ENCODE results near the gene ENPP6.

Gene ENPP6

DNA sequence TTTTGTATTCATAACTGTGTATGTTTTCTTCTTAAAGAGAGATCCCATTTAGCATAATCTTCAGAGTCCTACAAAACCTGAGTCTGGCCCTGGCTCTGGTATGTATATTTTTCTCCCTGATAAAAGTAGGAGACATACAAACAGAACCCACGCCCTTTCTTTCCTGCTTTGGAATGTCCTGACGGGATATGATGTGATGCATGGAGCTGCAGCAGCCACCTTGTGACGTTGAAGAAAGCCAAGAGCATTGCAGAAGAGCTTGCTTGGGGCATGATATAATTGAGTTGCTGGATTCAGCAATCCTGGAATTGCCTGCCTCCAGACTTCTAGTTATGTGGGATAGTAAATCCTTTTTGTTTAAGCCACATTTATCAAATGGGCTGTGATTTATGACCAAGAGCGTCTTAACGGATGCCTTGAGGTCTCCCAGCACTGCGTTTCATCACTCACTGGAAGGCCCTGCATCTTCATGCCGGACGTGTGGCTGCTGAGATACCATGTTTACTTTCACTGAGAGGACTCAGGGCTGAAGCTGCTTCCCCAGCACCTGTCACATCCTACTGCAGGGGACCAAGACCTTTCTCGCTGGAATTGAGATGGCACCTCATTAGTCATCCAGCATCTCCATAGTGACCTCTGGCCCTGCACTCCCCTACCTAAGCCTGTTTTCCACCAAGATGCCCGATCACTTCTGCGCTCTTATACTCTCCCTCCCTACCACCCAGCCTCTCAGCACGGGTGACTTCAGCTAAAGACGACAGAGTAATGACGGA, 107.0 kb downstream of the ENPP6 start:
- in situ Hi-C loops (cut with HindIII; ENCODE audit: low sequenced_read_pairs): no loop called here

DNA sequence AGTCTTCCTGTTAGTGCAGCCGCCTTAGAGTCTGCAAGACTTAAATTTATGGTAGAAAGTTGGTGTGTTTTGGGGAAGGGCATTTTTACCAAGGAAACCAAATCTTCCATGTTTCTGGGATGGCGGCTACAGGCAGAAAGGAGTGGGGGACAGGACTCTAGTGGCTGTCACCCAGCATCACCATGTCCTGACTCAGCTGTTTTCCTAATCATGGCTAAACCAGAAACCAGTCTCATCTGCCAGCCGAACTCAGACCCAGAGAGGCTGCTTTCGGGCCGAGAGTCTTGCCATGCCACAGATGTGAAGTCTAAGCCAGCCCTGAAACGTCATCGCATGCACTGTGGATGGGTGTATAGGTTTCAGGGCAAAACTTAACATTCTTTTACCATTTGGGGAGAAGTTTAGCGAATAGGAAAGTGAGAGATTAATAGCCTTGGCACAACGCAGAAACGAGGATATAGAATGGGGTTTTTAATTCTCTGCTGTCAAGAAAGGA, 109.6 kb downstream of the ENPP6 start:
- in situ Hi-C loops (cut with HindIII; ENCODE audit: low sequenced_read_pairs): no loop called here

DNA sequence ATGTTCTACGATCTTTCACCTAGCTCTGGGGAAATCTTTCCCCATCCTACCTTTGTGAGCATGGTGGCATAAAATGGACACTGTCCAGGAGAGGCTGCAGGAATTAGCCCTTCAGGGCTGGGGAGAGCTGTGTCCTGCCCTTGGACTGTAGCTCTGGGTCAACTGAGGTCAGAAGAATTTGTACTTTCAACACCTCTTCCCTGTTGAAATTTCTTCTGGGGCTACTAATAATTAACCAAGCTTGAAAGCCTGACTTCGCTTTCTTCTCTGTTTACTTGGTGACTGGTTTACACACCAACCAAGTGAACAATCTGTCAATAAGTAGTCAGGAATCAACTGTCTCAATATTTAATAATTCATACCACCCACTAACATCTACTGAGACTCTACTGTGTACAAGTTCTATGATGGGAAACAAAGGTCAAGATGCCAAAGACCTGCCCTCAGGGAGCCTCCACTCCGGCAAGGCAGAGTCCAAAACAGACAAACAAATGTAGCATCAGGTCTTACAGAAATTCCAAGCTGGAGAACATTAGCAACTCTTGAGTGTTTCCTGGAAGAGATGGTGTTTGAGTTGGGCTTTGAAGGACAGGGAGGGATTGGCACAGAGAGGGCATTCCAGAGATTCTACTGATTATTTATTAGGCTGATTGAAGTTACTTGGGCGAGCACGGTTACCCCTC, 113.1 kb downstream of the ENPP6 start:
- in situ Hi-C loops (cut with HindIII; ENCODE audit: low sequenced_read_pairs): no loop called here

DNA sequence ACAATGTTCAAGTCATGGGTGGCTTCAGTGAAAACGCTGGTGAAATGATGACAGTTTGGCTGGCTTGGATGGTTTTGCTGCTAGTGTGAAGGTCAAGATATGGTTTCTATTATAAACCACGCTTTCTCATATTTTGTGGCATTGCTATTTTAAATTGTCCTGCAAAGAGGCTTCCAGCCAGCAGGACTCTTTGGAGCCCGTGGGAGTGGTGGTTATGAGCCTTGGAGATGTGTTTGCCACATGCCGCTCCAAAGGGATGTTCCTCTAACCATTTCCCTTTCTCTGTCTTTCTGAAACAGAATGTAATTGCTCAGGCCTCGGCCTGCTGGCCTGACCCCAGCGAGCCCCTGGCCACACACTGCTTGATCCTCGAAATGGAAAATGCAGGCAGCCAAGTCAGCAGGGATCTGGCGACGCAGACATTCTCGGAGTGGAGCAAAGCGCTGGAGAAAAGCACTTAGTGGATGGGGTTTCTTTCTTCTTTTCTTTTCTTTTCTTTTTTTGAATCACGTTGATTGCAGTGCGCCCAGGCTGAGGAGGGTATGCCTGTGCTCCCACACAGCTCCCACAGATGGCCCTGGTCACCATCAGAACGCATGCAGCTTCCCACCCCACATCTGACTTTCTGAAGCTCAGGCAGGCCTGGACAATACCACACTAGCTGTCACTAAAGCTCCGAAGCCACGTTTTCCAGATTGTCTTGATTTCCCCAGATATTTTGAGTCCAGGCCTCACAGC, 114.0 kb downstream of the ENPP6 start:
- in situ Hi-C loops (cut with HindIII; ENCODE audit: low sequenced_read_pairs): no loop called here

DNA sequence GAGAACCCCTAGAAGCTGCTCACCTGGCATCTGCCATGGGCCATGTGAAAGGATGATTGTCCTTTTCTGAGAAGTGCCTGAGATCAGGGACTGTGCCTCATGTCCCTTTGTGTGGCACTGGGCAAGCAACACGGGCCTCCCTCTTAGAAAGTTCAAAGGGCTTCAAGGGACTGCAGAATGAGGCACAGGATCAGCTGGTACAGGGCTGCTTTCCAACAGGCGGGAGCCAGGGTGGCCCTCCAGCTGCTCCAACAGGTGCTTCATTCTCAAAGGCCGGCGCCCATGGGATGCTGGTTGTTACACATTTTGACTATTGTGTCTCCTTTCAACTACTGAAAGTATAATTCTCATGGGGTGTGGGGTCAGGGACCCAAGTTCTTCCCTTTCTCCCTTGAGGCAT, 114.7 kb downstream of the ENPP6 start:
- in situ Hi-C loops (cut with HindIII; ENCODE audit: low sequenced_read_pairs): no loop called here

DNA sequence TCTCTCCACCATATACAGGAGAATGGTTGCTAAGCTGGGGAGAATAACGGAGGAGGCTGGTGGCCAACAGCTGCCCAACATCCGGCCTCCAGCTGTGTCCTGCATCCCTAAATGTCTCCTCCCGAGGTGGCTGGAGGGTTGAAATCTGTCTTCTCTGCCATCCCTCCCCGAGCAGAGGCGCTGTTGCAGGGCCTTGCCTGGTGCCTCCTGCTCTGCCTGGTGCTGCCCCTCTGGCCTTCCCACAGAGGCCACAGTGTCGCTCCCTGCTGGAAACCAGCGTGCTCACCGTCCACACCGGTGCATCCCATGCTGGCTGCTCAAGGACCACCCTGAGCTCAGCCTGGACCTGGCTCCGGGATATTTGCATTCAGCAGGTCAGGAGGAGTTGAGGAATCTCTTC, 115.2 kb downstream of the ENPP6 start:
- in situ Hi-C loops (cut with HindIII; ENCODE audit: low sequenced_read_pairs): no loop called here

DNA sequence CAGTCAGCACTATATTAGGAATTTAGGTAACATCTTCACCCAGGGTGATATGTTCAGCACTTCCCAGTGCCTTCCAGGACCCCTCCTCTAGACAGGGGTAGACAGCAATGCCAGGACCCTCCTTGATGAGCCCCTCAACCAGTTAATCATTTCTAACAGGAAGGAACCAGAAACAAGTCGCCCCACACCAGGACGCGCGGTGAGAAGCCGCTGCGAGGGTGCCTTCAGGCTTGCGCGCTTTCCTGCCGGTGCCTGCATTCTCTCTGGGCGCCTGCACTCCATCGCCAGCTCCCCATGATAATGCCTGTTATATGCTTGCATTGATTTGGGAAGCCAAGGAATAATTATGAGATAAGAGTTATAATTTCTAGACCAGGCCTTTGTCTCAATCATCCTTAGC, 116.0 kb downstream of the ENPP6 start:
- in situ Hi-C loops (cut with HindIII; ENCODE audit: low sequenced_read_pairs): no loop called here

DNA sequence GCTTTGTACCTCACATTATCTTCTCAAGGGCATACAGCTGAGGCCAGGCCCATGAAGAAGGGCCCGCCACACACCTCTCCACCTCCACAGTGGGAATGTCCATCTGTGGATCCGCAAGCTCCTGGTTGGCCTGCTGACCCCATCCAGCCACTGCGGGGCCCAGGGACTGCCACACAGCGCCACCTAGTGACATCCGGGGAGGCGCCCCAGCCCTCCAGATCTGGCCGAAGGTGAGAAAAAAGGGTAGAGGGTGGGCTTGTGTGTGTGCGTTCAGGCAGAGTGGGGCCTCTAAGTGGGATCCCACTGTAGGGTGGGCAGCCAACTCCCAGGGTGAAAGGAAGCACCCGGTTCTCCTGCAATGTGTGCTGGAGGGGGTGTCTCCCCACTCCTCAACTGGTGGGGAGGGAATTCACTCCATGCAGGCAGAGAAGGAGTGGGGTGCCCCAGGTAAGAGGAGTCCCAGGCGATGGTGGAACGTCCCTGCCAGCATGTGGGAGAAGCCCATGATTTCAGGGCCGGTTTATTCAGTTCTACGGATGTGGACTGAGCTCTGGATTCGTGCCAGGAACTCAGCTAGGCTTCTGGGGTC, 117.3 kb downstream of the ENPP6 start:
- in situ Hi-C loops (cut with HindIII; ENCODE audit: low sequenced_read_pairs): no loop called here

DNA sequence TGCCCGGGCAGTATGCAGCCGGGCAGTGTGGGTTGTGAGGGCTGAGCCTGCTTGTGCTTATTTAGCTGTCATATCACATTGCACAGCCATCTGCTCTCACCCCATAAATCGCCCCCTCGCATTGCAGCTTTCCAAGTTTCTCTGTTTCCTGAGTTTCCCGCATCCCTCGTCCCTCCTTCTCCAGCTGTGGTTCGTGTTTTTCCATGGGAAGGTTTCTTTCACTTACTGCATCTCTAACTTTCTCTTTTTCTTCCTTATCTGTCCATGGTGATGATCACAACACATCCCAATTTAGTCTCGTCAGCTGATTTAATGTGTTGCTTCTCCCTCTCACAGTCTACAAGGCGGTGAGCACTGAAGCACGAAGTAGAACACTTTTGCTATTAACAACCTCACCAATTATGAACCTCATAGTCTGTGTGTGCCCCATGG, 118.1 kb downstream of the ENPP6 start:
- in situ Hi-C loops (cut with HindIII; ENCODE audit: low sequenced_read_pairs): no loop called here

DNA sequence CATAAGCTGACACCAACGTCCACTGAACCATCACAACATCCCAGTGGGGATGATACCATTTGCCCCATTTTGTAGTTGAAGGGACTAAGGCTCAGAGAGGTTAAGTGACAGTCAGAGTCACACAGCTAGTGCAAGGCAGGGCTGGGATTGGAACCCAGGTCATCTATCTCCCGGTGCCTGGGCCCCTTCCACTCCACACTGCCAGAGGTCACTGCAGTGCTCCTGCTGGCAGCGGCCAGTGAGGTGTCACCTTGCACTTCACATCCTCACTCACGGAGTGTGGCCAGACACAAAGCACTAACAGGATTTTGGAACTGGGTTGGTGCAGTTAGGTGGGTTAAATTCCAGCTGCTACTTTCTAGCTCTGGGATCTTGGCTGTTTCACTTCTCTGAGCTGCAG, 118.7 kb downstream of the ENPP6 start:
- in situ Hi-C loops (cut with HindIII; ENCODE audit: low sequenced_read_pairs): no loop called here

DNA sequence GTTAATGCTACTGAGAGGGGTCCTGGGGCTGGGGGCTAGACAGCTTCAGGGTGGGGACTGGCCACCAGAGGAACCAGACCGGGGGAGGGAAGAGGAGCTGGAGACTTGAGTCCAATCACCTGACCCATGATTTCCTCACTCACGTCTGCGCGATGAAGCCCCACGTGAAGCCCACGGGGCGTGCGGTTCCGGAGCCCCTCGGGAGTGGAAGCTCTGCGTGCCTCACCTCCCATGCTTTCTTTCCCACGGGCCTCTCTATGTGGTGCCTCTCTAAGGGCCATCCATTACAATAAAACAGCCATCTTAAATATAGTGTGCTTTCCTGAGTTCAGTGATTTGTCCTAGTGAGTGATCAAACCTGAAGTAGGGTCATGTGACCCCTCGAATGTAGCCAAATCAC, 119.9 kb downstream of the ENPP6 start:
- in situ Hi-C loops (cut with HindIII; ENCODE audit: low sequenced_read_pairs): no loop called here

DNA sequence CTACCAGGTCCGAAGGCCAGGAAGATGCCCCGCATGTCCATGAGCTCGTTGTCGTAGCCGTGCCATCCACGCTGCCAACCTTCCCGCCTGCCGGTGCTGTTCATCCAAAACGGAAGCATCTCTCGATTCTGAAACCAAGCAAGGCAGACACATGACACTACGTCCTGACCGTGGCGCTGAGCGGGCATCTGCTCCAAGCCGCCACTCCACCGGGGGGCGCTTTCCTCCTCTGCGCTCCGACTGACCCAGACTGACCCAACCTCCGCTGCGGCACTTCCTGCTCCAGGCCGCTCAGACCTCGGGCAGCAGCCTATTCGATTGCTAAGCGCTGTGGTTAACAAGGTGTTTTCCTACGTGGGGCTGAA, 120.5 kb downstream of the ENPP6 start:
- in situ Hi-C loops (cut with HindIII; ENCODE audit: low sequenced_read_pairs): no loop called here

DNA sequence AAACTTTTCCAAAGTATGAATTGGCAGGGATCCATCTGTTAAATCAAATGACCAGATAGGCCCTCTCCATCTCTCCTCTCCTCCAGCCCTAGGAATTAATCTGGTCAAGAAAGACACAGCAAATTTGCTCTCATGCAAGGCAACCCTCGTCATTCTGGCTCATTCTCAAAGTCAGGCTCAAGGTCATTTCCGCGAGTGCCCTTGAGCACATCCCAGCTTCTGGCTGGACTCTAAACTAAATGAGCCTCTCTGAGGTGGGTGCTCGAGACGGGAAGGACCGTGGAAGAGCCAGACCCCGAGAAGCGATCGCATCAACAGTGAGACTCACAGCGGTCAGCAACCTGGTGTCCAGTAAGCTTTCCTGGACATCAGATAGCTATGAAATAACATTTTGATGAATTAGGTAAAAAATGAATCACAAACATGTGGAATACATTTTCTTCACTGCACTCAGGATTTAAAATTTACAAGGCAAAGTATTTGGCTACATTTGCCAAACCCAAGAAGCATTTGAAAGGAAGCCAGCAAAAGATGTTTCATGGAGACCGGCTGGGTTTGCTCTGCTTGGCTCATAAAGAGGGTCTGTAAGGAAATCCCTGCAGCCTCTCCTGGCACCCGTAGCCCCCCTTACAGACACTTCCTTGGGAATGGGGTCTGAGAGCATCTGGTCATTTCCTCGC, 121.0 kb downstream of the ENPP6 start:
- in situ Hi-C loops (cut with HindIII; ENCODE audit: low sequenced_read_pairs): no loop called here

DNA sequence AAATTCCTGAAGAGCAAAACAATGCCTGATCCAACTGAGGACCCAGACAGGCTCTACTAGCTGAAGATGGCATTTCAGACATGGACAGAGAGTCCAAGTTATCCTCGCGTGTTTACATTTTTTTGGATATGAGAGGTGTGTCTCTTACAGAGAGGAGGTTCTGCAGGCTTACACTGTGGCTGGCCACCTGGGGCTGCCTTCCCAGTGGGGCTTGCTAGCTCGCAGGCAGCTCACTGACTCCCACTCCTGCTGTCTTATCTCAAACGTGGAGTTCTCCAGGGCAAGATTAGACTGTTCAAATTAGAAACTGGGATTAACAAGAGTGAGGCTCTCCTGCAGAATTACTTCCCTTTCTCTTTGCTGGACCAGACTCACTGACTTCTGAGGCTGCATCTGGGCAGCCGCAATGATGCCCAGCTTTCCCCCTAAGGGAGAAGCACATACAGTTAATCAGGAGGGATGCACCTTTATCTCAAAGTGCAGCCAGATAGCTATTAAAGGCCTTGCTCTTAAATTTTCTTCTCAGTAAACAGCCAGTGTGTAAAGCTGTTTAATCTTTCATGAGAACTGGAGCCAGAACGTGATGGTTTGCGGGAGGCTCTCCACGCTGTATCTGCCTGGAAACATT, 123.0 kb downstream of the ENPP6 start:
- in situ Hi-C loops (cut with HindIII; ENCODE audit: low sequenced_read_pairs): no loop called here

DNA sequence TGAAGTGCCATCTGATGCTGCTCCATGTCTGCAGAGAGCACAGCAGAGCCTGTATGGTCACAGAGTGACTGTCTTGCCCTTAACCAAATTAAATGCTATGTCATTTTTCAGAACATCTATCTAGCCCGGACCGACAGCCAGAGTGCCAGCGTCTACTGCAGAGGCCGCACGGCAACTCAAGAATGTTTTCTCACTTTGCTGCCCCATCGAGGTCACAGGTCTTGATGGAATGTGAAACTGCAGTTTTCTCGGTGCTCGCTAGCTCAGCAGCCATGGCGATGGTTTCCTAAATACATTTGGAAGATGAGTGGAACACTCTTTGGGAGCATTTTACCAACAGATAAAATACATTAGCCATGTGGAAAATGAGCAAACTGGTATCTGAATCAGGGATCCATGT, 125.7 kb downstream of the ENPP6 start:
- in situ Hi-C loops (cut with HindIII; ENCODE audit: low sequenced_read_pairs): no loop called here

DNA sequence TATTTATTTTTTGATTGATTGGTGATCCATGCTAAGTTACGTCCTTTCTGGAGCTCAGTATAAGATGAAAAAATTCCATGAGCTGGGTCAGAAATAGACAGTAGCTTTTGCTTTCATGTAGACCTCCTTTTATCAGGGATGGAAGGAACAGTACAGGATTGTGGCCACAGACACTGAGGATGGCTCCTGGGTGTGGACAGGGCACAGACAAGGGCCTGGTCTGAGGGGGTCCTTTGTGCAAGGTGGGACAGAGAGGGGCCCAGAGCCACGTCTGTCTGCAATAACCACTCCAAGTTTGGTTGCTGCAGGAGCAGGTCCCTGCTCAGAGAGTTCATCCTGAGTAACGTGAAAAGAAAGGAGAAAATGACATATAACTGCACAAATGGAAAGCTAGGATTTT, 127.1 kb downstream of the ENPP6 start:
- in situ Hi-C loops (cut with HindIII; ENCODE audit: low sequenced_read_pairs): no loop called here

DNA sequence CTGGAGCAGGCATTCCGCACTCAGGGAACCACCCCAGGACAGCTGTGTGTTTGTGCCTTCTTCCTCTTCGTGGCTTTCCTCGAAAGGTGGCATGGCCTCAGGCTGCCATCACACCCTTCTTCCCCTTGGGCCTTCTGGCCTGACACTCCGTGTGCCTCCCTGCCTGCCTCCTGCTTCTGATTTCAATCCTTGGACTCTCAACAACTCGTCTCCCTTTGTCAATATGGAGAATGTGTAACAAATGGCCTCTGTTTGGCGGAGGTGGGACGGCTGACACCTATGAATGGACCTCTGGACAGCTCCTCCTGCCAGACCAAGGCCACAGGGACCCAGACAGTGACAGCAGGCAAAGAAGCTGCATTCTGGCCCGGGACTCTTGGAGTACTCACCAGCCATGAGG, 137.0 kb downstream of the ENPP6 start:
- in situ Hi-C loops (cut with HindIII; ENCODE audit: low sequenced_read_pairs): no loop called here

DNA sequence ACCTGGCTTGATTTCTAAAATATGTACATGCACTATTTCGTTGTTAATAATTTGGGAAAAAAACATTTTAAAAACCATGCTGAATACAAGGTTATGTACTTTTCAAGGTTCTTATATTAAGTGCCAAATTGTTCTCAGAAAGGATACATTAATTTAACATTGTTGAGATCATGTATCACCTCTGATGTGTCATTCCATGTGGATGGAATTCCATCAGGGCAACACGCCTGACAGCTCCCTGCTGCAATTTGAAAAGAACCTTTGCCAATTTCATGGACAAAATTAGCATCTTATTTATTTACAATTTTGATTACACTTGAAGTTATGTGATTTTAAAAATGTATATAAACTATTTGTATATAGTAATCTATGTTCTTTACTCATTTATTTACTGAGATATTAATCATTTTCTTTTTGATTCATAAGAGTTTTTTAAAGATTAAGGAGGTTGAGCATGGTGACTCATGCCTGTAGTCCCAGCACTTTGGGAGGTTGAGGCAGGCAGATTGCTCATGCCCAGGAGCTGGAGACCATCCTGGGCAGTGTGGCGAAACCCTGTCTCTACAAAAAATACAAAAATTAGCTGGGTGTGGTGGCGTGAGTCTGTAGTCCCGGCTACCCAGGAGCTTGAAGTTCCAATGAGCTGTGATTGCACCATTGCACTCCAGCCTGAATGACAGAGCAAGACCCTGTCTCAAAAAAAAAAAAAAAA, 142.8 kb downstream of the ENPP6 start:
- in situ Hi-C loops (cut with HindIII; ENCODE audit: low sequenced_read_pairs): no loop called here

DNA sequence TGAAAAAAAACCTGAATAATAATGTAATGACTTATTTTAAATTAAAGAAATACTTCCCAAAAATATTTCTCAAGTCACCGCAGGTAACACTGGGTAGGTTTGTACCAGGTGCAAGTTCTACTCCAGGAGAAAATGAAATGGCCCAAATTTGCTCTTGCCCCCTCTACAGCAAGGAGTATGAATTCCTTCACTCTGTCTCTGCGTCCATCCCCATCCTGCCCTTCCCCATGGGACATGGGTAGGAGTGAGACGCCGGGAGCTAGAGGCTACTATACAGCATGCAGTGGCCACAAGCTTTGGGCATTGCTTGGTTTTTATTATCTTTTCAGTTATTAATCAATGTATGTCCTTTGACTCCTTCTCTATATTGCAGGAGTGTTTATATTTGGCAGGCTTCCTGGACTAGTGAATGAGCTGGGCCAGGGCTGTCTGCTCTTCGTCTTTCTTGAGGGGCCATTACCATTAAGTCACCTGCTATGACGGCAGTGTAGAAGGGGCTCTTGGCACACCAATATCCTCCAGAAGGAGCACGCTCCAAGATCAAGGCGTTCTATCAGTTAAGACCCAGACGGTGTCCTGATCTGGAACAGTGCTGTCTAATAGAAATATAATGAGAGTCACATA, 149.6 kb downstream of the ENPP6 start:
- in situ Hi-C loops (cut with HindIII; ENCODE audit: low sequenced_read_pairs): no loop called here

Data from DLD1 (cell line).